Effector memory CD4-positive, alpha-beta T cell (primary cell): ENCODE data around the gene ARL8B.

Experiments used
- DNase-seq, 3 donors: peaks; one replicate each; pipeline ENCODE4 v3.0.0-alpha.2; 2020
- H3K27ac ChIP-seq: 2 replicates; pipeline ENCODE4 v1.7.0; 2013; ENCODE audit warnings: mild to moderate bottlenecking, low read length, moderate library complexity; ENCODE audit not compliant: insufficient read depth, poor library complexity, severe bottlenecking
- H3K27me3 ChIP-seq: replicated peaks from 2 replicates; pipeline ENCODE4 v1.7.0; 2013; ENCODE audit warnings: mild to moderate bottlenecking, low read length; ENCODE audit not compliant: insufficient read depth, control insufficient read depth, poor library complexity, severe bottlenecking
- H3K36me3 ChIP-seq: 2 replicates; pipeline ENCODE4 v1.7.0; 2013; ENCODE audit warnings: mild to moderate bottlenecking, low read length, moderate library complexity; ENCODE audit not compliant: control insufficient read depth, insufficient read depth
- H3K4me1 ChIP-seq: 2 replicates; pipeline ENCODE4 v1.7.0; 2013; ENCODE audit warnings: low read length, mild to moderate bottlenecking; ENCODE audit not compliant: control insufficient read depth, insufficient read depth, poor library complexity, severe bottlenecking
- H3K4me3 ChIP-seq: 2 replicates; pipeline ENCODE4 v1.7.0; 2013; ENCODE audit warnings: low read length, low read depth, mild to moderate bottlenecking; ENCODE audit not compliant: insufficient read depth, poor library complexity, severe bottlenecking
- H3K9me3 ChIP-seq: 2 replicates; pipeline ENCODE4 v1.7.0; 2013; ENCODE audit warnings: mild to moderate bottlenecking, low read length, moderate library complexity; ENCODE audit not compliant: control insufficient read depth

Gene ARL8B

DNA sequence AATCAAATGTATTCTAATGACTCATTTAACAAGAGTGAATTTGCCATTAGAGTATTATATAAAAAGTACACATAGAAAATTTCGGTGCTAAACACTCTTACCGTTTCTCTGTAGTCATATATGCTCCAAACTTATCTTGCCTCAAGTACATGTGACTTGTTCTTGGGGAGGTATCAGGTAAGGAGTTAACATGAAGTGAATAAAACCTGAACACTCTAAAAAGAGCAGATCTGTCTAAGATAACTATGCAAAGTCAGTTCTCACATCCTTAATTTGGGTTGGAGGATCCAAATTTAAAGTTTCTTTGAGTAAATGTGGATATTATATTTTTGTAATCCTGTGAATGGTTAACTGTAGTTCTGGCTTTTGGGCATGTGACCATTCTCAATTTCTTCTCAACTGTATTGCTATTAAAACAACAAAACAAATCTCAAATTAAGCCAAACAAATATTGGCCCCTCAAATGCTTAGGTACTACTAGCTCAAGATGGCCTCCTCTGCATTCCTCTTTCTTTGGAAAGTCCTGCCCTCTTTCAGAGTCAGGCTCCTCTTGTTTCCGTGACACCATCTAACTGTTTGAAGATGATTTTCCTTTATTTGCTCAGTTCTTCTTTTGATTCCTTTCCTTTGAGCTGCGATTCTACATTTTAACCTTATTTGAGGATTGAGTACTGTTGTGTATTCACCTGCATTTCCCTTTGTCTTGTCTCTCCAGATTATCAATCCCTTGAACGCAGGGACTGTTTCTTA is 69.6 kb downstream of the ARL8B start:
- no peaks in the 10 kb centered on the region for H3K27me3 ChIP-seq
- H3K36me3 ChIP-seq, result no peaks in the 10 kb centered on the region
- no peaks in the 10 kb centered on the region for H3K9me3 ChIP-seq
- H3K27ac ChIP-seq, result peak overlapping the region; percentile 82
- DNase-seq, result no peak
- H3K4me1 ChIP-seq, result peaks cover 38% of the 10 kb centered on the region
- H3K4me3 ChIP-seq, result no peak overlapping the region

DNA sequence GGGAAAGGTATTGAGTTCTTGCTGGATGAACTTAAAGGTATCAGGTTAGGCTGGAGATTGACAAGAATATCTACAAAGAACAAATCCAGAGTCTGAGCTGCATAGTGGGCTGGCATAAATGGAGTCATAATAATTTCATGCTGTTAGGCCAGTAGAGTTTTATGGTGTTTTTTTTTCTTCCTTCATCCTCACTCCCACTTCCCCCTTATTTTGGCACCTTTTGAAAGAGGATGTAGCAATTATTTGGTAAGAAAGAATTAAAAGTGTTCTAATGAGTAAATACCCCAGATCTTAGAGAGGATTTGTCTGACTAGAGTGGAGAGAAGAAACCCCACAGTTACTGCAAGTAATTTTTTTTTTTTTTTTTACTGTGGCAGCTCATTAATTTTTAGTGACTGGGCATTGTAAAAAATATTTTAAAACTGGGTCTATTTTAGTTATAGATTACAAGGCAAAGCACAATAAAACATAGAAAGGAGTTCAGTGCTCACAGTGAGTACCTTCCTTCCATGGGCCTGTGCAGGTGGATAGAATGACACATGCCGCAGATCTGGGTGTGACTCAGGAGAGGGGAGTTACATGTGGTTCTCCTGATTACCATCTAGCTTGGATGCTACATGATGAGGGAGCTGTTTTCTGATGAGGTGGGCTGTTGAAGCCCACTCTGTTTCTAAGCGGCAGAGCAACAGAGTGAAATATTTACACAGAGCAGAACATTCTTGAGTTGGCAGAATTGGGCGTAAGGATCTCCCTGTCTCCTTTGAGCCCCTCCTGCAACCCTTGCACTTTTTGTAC is 70.7 kb downstream of the ARL8B start:
- H3K36me3 ChIP-seq, result no peaks in the 10 kb centered on the region
- peaks cover 38% of the 10 kb centered on the region for H3K4me1 ChIP-seq
- no peak overlapping the region for H3K4me3 ChIP-seq
- H3K27ac ChIP-seq, result peak overlapping the region; percentile 82
- no peaks in the 10 kb centered on the region for H3K27me3 ChIP-seq
- peak in 1 of 3 donors; percentile 12 for DNase-seq
- no peaks in the 10 kb centered on the region for H3K9me3 ChIP-seq

DNA sequence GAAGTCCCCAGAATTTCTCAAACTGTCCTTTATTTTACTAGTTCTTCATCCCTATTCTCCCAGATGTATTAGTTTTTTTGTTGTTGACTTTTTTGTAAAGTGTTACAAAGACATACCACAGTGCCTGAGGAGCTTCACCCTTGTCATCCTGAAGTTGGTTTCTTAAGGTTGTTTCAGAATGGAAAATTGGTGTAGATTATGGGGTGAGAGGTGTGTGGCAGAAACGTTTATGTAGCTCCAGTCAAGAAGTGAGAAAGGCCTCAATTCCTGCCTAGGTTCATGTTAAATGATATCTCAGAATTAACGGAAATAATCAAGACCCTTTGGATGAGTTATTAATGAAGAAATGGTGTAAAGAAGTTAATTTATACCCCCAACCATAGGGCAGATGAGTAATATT is 72.2 kb downstream of the ARL8B start:
- Histone ChIP-seq H3K4me1 (peaks cover 51% of the 10 kb centered on the region), H3K27ac (peak overlapping the region; percentile 71)
- no peak for DNase-seq

DNA sequence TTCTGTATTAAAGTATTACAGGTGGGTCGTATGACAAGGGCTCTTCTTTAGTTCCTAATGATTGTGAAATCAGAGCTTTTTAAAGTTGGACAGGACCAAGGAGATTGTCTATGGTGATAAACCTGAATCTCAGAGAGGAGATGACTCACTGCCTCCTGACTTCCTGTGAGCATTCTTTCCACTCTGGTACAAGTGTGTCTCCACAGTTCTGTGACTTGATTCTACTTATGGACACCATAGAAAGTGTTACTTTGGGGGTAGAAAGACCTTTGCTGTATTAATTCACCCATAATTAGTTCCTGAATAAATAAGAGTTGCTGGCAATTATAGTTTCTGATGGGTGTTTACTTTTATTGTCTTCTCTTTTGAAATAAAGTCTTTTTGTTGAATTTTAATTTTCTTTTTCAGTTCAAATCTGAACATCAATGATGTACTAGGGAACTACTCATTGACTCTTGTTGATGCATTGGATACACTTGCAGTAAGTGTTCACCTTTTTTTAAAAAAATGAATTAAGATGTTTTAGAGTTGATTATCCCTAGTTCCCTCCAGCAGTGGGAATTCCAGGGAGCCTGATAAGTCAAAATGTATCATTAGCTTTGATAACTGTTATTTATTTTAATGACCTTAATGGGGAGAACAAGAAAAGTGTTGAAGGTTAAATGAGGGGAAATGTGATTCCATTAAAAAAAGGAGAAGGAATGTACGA is 72.9 kb downstream of the ARL8B start:
- DNase-seq, result peak; percentile 39 to 47 (median 43)
- H3K36me3 ChIP-seq, result no peaks in the 10 kb centered on the region
- no peaks in the 10 kb centered on the region for H3K9me3 ChIP-seq
- H3K4me1 ChIP-seq, result peaks cover 56% of the 10 kb centered on the region
- H3K4me3 ChIP-seq, result no peak overlapping the region
- H3K27ac ChIP-seq, result peak overlapping the region; percentile 71
- no peaks in the 10 kb centered on the region for H3K27me3 ChIP-seq

More for the DNA sequence above, 72.2 kb downstream of the ARL8B start:
- Histone ChIP-seq H3K9me3 (no peaks in the 10 kb centered on the region), H3K36me3 (no peaks in the 10 kb centered on the region), H3K27me3 (no peaks in the 10 kb centered on the region), H3K4me3 (no peak overlapping the region)

DNA sequence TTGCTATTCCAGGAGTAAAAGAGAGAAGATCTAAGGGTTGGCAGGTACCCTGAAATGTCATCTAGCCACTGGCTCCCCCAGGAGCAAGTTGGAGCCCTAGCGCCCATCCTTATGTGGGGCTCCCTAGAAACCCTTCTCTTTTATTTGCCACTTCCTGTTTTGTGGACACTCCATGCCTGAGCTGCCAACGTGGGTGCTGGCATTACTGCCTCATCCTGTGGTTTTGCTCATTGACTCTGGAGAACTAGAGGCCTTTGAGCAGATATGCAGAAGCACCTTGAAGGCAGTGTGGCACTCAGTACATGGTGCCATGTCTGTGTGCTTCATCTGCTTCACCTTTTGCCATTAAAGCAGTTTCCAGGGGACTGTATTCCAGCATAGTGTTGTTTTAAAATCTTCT is 73.5 kb downstream of the ARL8B start:
- peaks cover 59% of the 10 kb centered on the region for H3K4me1 ChIP-seq
- DNase-seq, result peak in 1 of 3 donors; percentile 24
- H3K4me3 ChIP-seq, result no peak overlapping the region
- H3K36me3 ChIP-seq, result no peaks in the 10 kb centered on the region
- H3K9me3 ChIP-seq, result no peaks in the 10 kb centered on the region
- H3K27ac ChIP-seq, result peak overlapping the region; percentile 71
- no peaks in the 10 kb centered on the region for H3K27me3 ChIP-seq

DNA sequence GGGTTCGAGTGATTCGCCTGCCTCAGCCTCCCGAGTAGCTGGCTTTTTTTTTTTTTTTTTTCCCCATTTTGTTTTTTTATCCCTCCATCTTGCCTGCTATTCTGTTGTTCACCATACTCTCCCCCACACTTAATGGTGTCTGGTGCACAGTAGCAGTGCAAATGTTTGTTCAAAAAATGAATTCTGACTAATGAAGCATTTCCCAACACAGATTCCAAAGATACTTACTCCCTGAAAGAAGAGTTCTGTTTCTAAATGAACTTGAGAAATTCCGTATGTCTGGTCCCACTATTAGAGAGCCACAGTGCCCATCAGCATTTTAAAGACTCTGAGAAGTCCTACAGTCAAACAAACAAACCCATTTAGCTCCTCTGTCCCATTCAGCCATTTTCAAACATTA is 74.9 kb downstream of the ARL8B start:
- peaks cover 59% of the 10 kb centered on the region for H3K4me1 ChIP-seq
- H3K4me3 ChIP-seq, result no peak overlapping the region
- H3K36me3 ChIP-seq, result peaks cover 9% of the 10 kb centered on the region
- DNase-seq, result no peak
- peak overlapping the region; percentile 71 for H3K27ac ChIP-seq
- no peaks in the 10 kb centered on the region for H3K9me3 ChIP-seq
- H3K27me3 ChIP-seq, result no peaks in the 10 kb centered on the region

DNA sequence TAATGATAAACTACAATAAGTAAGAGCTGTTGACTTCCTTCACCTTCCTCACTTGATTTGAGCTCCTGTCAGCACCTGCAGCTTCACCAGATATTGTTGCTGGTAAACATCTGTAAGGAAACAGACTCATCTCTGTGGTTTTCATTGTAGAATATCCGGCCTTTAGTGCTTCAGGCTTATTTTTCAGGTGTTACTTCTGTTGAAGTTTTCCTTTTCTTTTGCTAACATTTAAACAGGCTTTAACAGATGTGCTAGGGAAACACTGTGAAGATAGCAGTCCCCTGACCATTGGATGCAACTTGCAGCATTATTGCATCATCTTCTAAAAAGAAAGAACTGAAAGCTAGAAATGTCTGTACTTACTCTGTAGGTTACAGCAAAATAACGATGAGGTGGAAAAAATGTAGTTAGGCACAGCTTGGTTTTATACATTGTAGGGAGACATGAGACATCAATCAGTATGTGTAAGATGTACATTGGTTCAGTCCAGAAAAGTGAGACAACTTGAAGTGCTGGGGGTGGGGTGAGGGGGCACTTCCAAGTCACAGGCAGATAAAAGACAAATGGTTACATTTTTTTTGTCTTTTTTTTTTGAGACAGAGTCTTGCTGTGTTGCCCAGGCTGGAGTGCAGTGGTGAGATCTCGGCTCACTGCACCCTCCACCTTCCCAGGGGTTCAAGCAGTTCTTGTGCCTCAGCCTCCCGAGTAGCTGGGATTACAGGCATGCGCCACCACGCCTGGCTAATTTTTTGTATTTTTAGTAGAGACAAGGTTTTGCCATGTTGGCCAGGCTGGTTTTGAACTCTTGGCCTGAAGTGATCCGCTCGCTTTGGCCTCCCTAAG is 75.6 kb downstream of the ARL8B start:
- Histone ChIP-seq H3K27ac (peak overlapping the region; percentile 71), H3K4me3 (no peak overlapping the region), H3K4me1 (peaks cover 53% of the 10 kb centered on the region), H3K27me3 (no peaks in the 10 kb centered on the region), H3K9me3 (no peaks in the 10 kb centered on the region), H3K36me3 (peaks cover 16% of the 10 kb centered on the region)
- DNase-seq, result peak; percentile 18 to 38 (median 33)

DNA sequence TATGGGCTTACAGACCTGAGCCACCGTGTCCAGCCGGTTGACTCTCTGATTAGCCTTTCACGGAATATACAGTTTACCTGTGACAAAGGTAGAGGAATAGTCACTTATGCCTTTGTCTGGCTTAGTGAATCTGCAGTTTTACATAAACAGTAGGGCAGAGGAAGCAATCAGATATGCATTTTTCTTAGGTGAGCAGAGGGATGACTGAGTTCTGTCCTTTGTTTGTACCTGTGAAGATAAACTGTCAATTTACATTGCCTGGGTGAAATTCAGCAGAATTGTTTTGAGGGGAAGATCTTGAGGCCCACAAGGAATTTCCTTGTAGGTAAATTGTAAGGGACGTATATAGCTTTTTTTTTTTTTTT is 76.2 kb downstream of the ARL8B start:
- H3K36me3 ChIP-seq, result peaks cover 22% of the 10 kb centered on the region

DNA sequence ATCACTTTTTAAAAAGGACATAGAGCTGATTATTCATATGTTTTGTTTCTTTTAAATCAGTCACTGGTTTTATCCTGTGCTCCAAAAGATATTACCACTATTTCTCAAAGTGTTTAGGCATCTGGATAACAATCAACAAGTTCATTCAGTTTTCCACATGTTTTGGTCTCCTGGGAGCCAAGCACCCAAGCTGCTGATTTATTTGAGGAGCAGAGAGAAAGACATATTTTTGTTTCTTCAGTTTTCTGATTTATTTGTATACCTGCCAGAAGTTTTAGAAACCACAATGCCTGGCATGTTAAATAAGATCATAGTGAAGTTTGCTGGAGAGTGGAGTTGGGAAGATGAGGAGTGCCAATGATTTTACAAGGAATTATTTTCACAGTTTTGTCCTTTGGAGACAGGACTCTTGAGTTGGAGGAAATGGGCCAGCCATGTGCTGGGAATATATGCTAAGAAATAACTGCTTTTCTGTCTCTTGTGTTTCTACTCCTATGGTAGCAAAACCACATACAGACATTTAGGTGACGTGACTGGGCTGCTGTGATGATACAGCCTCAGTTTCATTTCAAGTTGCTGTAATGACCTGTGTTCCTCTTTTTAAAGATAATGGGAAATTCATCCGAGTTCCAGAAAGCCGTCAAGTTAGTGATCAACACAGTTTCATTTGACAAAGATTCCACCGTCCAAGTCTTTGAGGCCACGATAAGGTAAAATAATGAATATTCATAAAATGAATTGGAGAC is 77.1 kb downstream of the ARL8B start:
- H3K4me3 ChIP-seq, result no peak overlapping the region
- peaks cover 30% of the 10 kb centered on the region for H3K36me3 ChIP-seq
- DNase-seq, result no peak
- peaks cover 50% of the 10 kb centered on the region for H3K4me1 ChIP-seq
- H3K9me3 ChIP-seq, result no peaks in the 10 kb centered on the region
- no peaks in the 10 kb centered on the region for H3K27me3 ChIP-seq
- peak overlapping the region; percentile 71 for H3K27ac ChIP-seq

More for the DNA sequence above, 76.2 kb downstream of the ARL8B start:
- H3K9me3 ChIP-seq, result no peaks in the 10 kb centered on the region
- no peak for DNase-seq
- H3K4me1 ChIP-seq, result peaks cover 50% of the 10 kb centered on the region
- no peaks in the 10 kb centered on the region for H3K27me3 ChIP-seq
- H3K4me3 ChIP-seq, result no peak overlapping the region
- peak overlapping the region; percentile 71 for H3K27ac ChIP-seq
